PC-3 (cell line): ENCODE results near the gene LRRC41. TPM values are rescaled to one million over a fixed set of nuclear protein-coding genes. Genes with fewer than 3 reads are reported as not detected.

Source experiments
- ATAC-seq: fragments of 200-7000 bp; cut with Tn5 transposase; 2 replicates; pipeline ENCODE4 v1.9.1; 2020; ENCODE audit warnings: mild to moderate bottlenecking, moderate library complexity
- BruUV-seq: library from RNA; stranded (reverse); fragments of 400-500 nt; replicated peaks from 2 replicates; lab custom pipeline; 2021; lab: Mats Ljungman, UMichigan
- CTCF ChIA-PET: fragments of 300-600 bp; sonication (Branson Sonifier 250); formaldehyde crosslinking; loops from one replicate; lab custom pipeline; 2022; ENCODE audit warnings: antibody characterized with exemption; lab: Charles Lee
- POLR2A ChIA-PET: fragments of 300-600 bp; sonication (Branson Sonifier 250); formaldehyde crosslinking; loops from one replicate; lab custom pipeline; 2022; ENCODE audit warnings: antibody characterized with exemption; ENCODE audit not compliant: unreplicated experiment; lab: Charles Lee
- DNase-seq: peaks from one replicate; pipeline ENCODE4 v3.0.0-alpha.2; 2015
- H2AFZ ChIP-seq: fragments of 300-600 bp; sonication (generic); 2 replicates; pipeline ENCODE4 v1.6.0; 2016; ENCODE audit warnings: antibody characterized with exemption, low read length
- H3F3A ChIP-seq: fragments of 300-600 bp; sonication (generic); one replicate; pipeline ENCODE4 v1.6.0; 2017; ENCODE audit warnings: antibody characterized with exemption, low read length, control low read depth, mild to moderate bottlenecking; ENCODE audit not compliant: unreplicated experiment
- H3K27ac ChIP-seq: fragments of 300-600 bp; sonication (generic); 2 replicates; pipeline ENCODE4 v1.5.1; 2016; ENCODE audit warnings: mild to moderate bottlenecking, low read length
- H3K27me3 ChIP-seq: fragments of 300-600 bp; sonication (generic); 2 replicates; pipeline ENCODE4 v1.6.1; 2016; ENCODE audit warnings: low read length, mixed read lengths
- H3K36me3 ChIP-seq: fragments of 300-600 bp; sonication (generic); 2 replicates; pipeline ENCODE4 v1.6.1; 2016; ENCODE audit warnings: low read depth, mixed run types, low read length, mixed read lengths
- H3K4me1 ChIP-seq: fragments of 300-600 bp; sonication (generic); 2 replicates; pipeline ENCODE4 v1.5.1; 2016; ENCODE audit warnings: low read length; ENCODE audit not compliant: insufficient read depth
- H3K4me2 ChIP-seq: fragments of 300-600 bp; sonication (generic); 2 replicates; pipeline ENCODE4 v1.6.0; 2016; ENCODE audit warnings: low read length
- H3K4me3 ChIP-seq: fragments of 300-600 bp; sonication (generic); 2 replicates; pipeline ENCODE4 v1.5.1; 2016; ENCODE audit warnings: mild to moderate bottlenecking, low read length, mixed read lengths
- H3K79me2 ChIP-seq: fragments of 300-600 bp; sonication (generic); 2 replicates; pipeline ENCODE4 v1.6.1; 2017; ENCODE audit warnings: low read length, mixed read lengths
- H3K9ac ChIP-seq: fragments of 300-600 bp; sonication (generic); 2 replicates; pipeline ENCODE4 v1.6.0; 2016; ENCODE audit warnings: mild to moderate bottlenecking, low read length
- H3K9me2 ChIP-seq: fragments of 300-600 bp; sonication (generic); replicated peaks from 2 replicates; pipeline ENCODE4 v1.6.1; 2016; ENCODE audit warnings: mixed run types, low read length, mixed read lengths
- H3K9me3 ChIP-seq: fragments of 300-600 bp; sonication (generic); 2 replicates; pipeline ENCODE4 v1.6.1; 2016; ENCODE audit warnings: low read length, mixed read lengths
- H4K20me1 ChIP-seq: fragments of 300-600 bp; sonication (generic); 2 replicates; pipeline ENCODE4 v1.6.1; 2016; ENCODE audit warnings: low read length, mixed read lengths
- CTCF ChIP-seq: fragments of 300-600 bp; sonication (generic); conservative IDR thresholded peaks from 2 replicates; pipeline ENCODE4 v1.5.1; 2017; ENCODE audit warnings: antibody characterized with exemption, low read depth, mild to moderate bottlenecking, low read length
- EZH2 ChIP-seq: fragments of 300-600 bp; sonication (generic); IDR thresholded peaks from one replicate; pipeline ENCODE4 v1.6.1; 2017; ENCODE audit warnings: antibody characterized with exemption, mild to moderate bottlenecking, low read length; ENCODE audit not compliant: unreplicated experiment
- EZH2phosphoT487 ChIP-seq: fragments of 300-600 bp; sonication (generic); IDR thresholded peaks from 2 replicates; pipeline ENCODE4 v1.6.1; 2018; ENCODE audit warnings: mild to moderate bottlenecking, antibody characterized with exemption, low read length, borderline replicate concordance
- intact Hi-C: fragments of 100-400 bp; cut with micrococcal nuclease; formaldehyde crosslinking; loops from 2 replicates; pipeline ENCODE4 v1.9.0; 2023
- total RNA-seq: library from RNA; depleted of rRNA; stranded (reverse); fragments of >200 nt; gene quantifications from 2 replicates; pipeline ENCODE4 v1.2.3, GENCODE V29; 2014

Gene LRRC41
- total RNA-seq, 1 experiment from 2014 or later, result 52.7 TPM

DNA sequence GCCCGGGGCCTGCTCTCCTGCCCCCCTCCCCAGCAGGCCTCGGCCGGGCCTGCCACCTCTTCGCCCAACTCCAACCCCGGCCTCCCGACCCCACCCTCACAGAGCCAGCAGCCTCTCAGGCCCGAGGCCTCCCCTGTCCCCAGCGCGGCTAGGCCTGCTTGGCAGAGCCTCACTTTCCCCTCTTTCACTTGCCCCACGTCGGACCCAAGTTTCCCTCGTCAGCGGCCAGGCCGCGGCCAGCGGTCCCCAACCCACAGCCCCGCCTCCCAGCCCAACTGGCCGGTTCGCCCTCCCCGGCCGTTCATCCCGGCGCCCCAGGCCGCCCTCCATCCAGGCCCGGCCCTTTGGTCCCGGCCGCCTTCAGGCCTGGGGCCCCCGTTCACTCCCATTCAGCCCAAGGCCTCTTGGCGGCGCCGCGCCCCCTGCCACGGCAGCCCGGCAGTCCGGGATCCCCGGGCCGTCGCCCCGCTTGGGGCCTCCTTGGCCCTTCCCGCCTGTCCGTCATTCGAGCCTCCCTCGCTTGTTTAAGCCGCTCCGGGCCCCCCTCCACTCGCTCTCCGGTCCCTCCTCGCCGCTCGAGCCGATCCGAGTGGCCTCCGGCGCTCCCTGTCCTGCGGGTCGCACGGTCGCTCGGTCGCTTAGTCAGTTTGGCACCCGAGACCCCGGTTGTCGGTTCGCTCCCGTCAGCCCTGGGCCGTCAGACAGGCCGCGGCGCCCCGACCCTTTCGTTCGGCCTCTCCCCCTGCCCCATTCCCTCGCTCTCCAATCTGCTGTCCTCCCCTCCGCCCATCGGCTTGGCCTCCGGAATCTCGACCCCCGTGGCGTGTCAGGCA is 1.4 kb downstream of the LRRC41 start:
- peak overlapping the region; percentile 99 for H3K4me3 ChIP-seq
- no peaks in the 10 kb centered on the region for H3K9me2 ChIP-seq
- peak overlapping the region; percentile 65 for H2AFZ ChIP-seq
- H3K9me3 ChIP-seq, result no peaks in the 10 kb centered on the region
- peak overlapping the region; percentile 99 for H3K9ac ChIP-seq
- H3K27me3 ChIP-seq, result no peaks in the 10 kb centered on the region
- ChIA-PET POLR2A (no interaction called here), CTCF (no interaction called here)
- DNase-seq (peak; percentile 42), ATAC-seq (peak; percentile 13)
- H3K79me2 ChIP-seq, result peaks cover 97% of the 10 kb centered on the region
- H3K4me2 ChIP-seq, result peak overlapping the region; percentile 86
- no peak for TF ChIP-seq EZH2phosphoT487
- TF ChIP-seq CTCF, result 0 out of 2 replicates have a peak, but pooled peaks have one; percentile 10
- peaks cover 19% of the 10 kb centered on the region for H3K4me1 ChIP-seq
- intact Hi-C loops, result loop anchor here (10.0 kb wide), 1 partner anchor 57 kb away; the partner anchor contains the start of gene RAD54L
- peaks cover 11% of the 10 kb centered on the region for H3K36me3 ChIP-seq
- no TSS peak for BruUV-seq
- H3K27ac ChIP-seq, result peak overlapping the region; percentile 76
- H4K20me1 ChIP-seq, result peaks cover 32% of the 10 kb centered on the region
- H3F3A ChIP-seq, result no peaks in the 10 kb centered on the region

- Histone ChIP-seq H3K4me2 (peak overlapping the region; percentile 86), H3K4me3 (peak overlapping the region; percentile 99), H3K27me3 (no peaks in the 10 kb centered on the region), H3K9me3 (no peaks in the 10 kb centered on the region), H3K9ac (peak overlapping the region; percentile 99), H4K20me1 (peaks cover 26% of the 10 kb centered on the region), H3K36me3 (peaks cover 17% of the 10 kb centered on the region), H3F3A (no peaks in the 10 kb centered on the region), H3K27ac (peak overlapping the region; percentile 76), H2AFZ (peak overlapping the region; percentile 65), H3K79me2 (peaks cover 97% of the 10 kb centered on the region), H3K4me1 (peaks cover 13% of the 10 kb centered on the region), H3K9me2 (no peaks in the 10 kb centered on the region)
- ATAC-seq (peak; percentile 2; the same call in 1 of the 2 replicates), DNase-seq (no peak)
- ChIA-PET POLR2A (no interaction called here), CTCF (no interaction called here)
- BruUV-seq, result no TSS peak
- intact Hi-C loops, result loop anchor here (10.0 kb wide), 1 partner anchor 57 kb away; the partner anchor contains the start of gene RAD54L
- TF ChIP-seq EZH2 (no peak), EZH2phosphoT487 (no peak), CTCF (no peak)
These were observed 2.0 kb downstream of the LRRC41 start for GRCh38 chr1:46301406-46301807.
